Liver (tissue), 9 donors: ENCODE results near the gene ZIC3. TPM values are rescaled to one million over a fixed set of nuclear protein-coding genes. Genes with fewer than 3 reads are reported as not detected.

Source experiments
- DNase-seq: peaks from one replicate; pipeline ENCODE4 v3.0.0-alpha.2; 2017; ENCODE audit warnings: low spot score
- H3K27ac ChIP-seq, 2 donors: one replicate each; pipeline ENCODE4 v1.7.0; 2013; ENCODE audit warnings: inconsistent platforms in 2 of 2, low read length in 2 of 2, control low read depth in 1 of 2, low read depth in 1 of 2, mild to moderate bottlenecking in 1 of 2
- H3K27me3 ChIP-seq, 4 donors: one replicate each; pipeline versions ENCODE4 v1.6.1 to v1.7.0; 2013; ENCODE audit warnings: low read length in 3 of 4, inconsistent platforms in 1 of 4, mild to moderate bottlenecking in 1 of 4, moderate library complexity in 1 of 4; ENCODE audit not compliant: control insufficient read depth in 4 of 4, insufficient read depth in 4 of 4
- H3K36me3 ChIP-seq, 4 donors: one replicate each; pipeline versions ENCODE4 v1.6.1 to v1.7.0; 2013; ENCODE audit warnings: low read length in 3 of 4, mild to moderate bottlenecking in 3 of 4, low read depth in 1 of 4, moderate library complexity in 1 of 4; ENCODE audit not compliant: control insufficient read depth in 4 of 4, insufficient read depth in 3 of 4
- H3K4me1 ChIP-seq, 4 donors: one replicate each; pipeline versions ENCODE4 v1.6.1 to v1.7.0; 2013; ENCODE audit warnings: low read length in 3 of 4, mild to moderate bottlenecking in 3 of 4, moderate library complexity in 1 of 4; ENCODE audit not compliant: control insufficient read depth in 4 of 4, insufficient read depth in 4 of 4
- H3K4me3 ChIP-seq, 3 donors: one replicate each; pipeline versions ENCODE4 v1.6.1 to v1.7.0; 2013; ENCODE audit warnings: low read length in 3 of 3, control low read depth in 1 of 3, low read depth in 1 of 3, mild to moderate bottlenecking in 1 of 3
- H3K9ac ChIP-seq, 2 donors: one replicate each; pipeline ENCODE4 v1.7.0; 2013; ENCODE audit warnings: low read length in 2 of 2, mild to moderate bottlenecking in 2 of 2, moderate library complexity in 2 of 2, control low read depth in 1 of 2, low read depth in 1 of 2
- H3K9me3 ChIP-seq, 4 donors: one replicate each; pipeline versions ENCODE4 v1.6.1 to v1.7.0; 2013; ENCODE audit warnings: low read length in 3 of 4; ENCODE audit not compliant: control insufficient read depth in 4 of 4
- ATF3 ChIP-seq: IDR thresholded peaks from 2 replicates; pipeline ENCODE4 v1.6.1; 2016; ENCODE audit warnings: antibody characterized with exemption
- EGR1 ChIP-seq, 2 donors: IDR thresholded peaks; 2 replicates each; pipeline ENCODE4 v1.6.1; 2016 to 2018; ENCODE audit warnings: antibody characterized with exemption in 2 of 2, low read depth in 2 of 2
- FOXA1 ChIP-seq: IDR thresholded peaks from 2 replicates; pipeline ENCODE4 v1.6.1; 2016; ENCODE audit warnings: antibody characterized with exemption
- FOXA2 ChIP-seq: IDR thresholded peaks from 2 replicates; pipeline ENCODE4 v1.6.1; 2016; ENCODE audit warnings: antibody characterized with exemption
- GABPA ChIP-seq, 2 donors: IDR thresholded peaks in 1 of 2; conservative IDR thresholded peaks in 1 of 2; 2 replicates each; pipeline ENCODE4 v1.6.1; 2016; ENCODE audit warnings: antibody characterized with exemption in 2 of 2, mild to moderate bottlenecking in 1 of 2, moderate library complexity in 1 of 2
- HNF4A ChIP-seq, 2 donors: conservative IDR thresholded peaks; 2 replicates each; pipeline ENCODE4 v1.6.1; 2016; ENCODE audit warnings: antibody characterized with exemption in 2 of 2, mild to moderate bottlenecking in 2 of 2
- HNF4G ChIP-seq: IDR thresholded peaks from 2 replicates; pipeline ENCODE4 v1.6.1; 2016; ENCODE audit warnings: antibody characterized with exemption
- RAD21 ChIP-seq, 2 donors: IDR thresholded peaks; 2 replicates each; pipeline ENCODE4 v1.6.1; 2016; ENCODE audit warnings: antibody characterized with exemption in 2 of 2, mild to moderate bottlenecking in 2 of 2
- RXRA ChIP-seq, 2 donors: IDR thresholded peaks; 2 replicates each; pipeline ENCODE4 v1.6.1; 2017 to 2018; ENCODE audit warnings: antibody characterized with exemption in 2 of 2, mild to moderate bottlenecking in 1 of 2
- SP1 ChIP-seq: IDR thresholded peaks from 2 replicates; pipeline ENCODE4 v1.6.1; 2018; ENCODE audit warnings: antibody characterized with exemption, mild to moderate bottlenecking
- TAF1 ChIP-seq: conservative IDR thresholded peaks from 2 replicates; pipeline ENCODE4 v1.6.1; 2016; ENCODE audit warnings: antibody characterized with exemption, mild to moderate bottlenecking
- YY1 ChIP-seq: IDR thresholded peaks from 2 replicates; pipeline ENCODE4 v1.6.1; 2016; ENCODE audit warnings: antibody characterized with exemption, mild to moderate bottlenecking
- ZBTB33 ChIP-seq: IDR thresholded peaks from 2 replicates; pipeline ENCODE4 v1.6.1; 2016; ENCODE audit warnings: antibody characterized with exemption
- WGBS: extraction: QIAGEN DNeasy Blood & Tissue Kit; methylation state at CpG from one replicate; pipeline ENCODE4 v1.1.7; 2013; 5-methylcytosine and 5-hydroxymethylcytosine counted together
- polyA plus RNA-seq, 2 donors: library from polyadenylated mRNA; stranded (reverse) in 1 of 2; unstranded in 1 of 2; fragments of 200-250 nt in 1 of 2; fragments of >200 nt in 1 of 2; fragmentation: Nextera tagmentation in 1 of 2; extraction: Ambion mirVana in 1 of 2; gene quantifications; one replicate each; pipeline versions ENCODE4 v1.2.1 to v1.2.3, GENCODE V29; 2013 to 2015
- total RNA-seq, 2 donors: library from RNA; depleted of rRNA; stranded (reverse); fragments of >200 nt; gene quantifications; one replicate each; pipeline ENCODE4 v1.2.3, GENCODE V29; 2014
- TF ChIP-seq, protein P1 (sequence below): IDR thresholded peaks from 2 replicates; pipeline ENCODE4 v1.6.1; 2016; ENCODE audit warnings: antibody characterized with exemption
- TF ChIP-seq, protein P2 (sequence below): IDR thresholded peaks from 2 replicates; pipeline ENCODE4 v1.6.1; 2016; ENCODE audit warnings: antibody characterized with exemption, mild to moderate bottlenecking
- TF ChIP-seq, protein P3 (sequence below): fragments of 150-350 bp; IDR thresholded peaks from 2 replicates; pipeline ENCODE4 v1.5.1; 2017; ENCODE audit warnings: improper control_type of control experiment, low read depth, low read length; ENCODE audit not compliant: missing input control
- donor health status: healthy.
- donor health status: healthy.
- donor health status: healthy.
- donor health status: healthy.
- donor health status: healthy.

ZIC3 gene
- total and polyA plus RNA-seq, 4 donors, result not detected

GRCh38 chrX:137573324-137574101 is 7.6 kb downstream of the ZIC3 start:
- no peaks in the 10 kb centered on the region for H3K36me3 ChIP-seq
- 11% methylated on average over 44 of the region's 44 CpGs for WGBS
- H3K27ac ChIP-seq, result no peak overlapping the region
- H3K4me1 ChIP-seq, result no peaks in the 10 kb centered on the region
- no peak for DNase-seq
- no peak overlapping the region for H3K4me3 ChIP-seq
- peaks cover 0 to 25% (median 3%) of the 10 kb centered on the region in 4 donors for H3K27me3 ChIP-seq
- no peaks in the 10 kb centered on the region for H3K9me3 ChIP-seq
- H3K9ac ChIP-seq, result no peak overlapping the region
- TF ChIP-seq ZBTB33, result no peak
- no peak for TF ChIP-seq HNF4G
- no peak for TF ChIP-seq ATF3
- no peak for TF ChIP-seq FOXA2
- no peak for TF ChIP-seq TAF1
- TF ChIP-seq FOXA1, result no peak
- no peak for TF ChIP-seq YY1
- TF ChIP-seq, protein P1, sequence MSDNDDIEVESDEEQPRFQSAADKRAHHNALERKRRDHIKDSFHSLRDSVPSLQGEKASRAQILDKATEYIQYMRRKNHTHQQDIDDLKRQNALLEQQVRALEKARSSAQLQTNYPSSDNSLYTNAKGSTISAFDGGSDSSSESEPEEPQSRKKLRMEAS, result no peak
- no peak for TF ChIP-seq EGR1 (IDR thresholded peaks at IDR 0.05; ENCODE audit: low read depth in 2 of 2)
- TF ChIP-seq SP1, result no peak
- no peak for TF ChIP-seq HNF4A (conservative IDR thresholded peaks at IDR 0.05)
- no peak for TF ChIP-seq GABPA (IDR thresholded peaks at IDR 0.05 in 1 of 2, conservative IDR thresholded peaks at IDR 0.05 in 1 of 2)
- no peak for TF ChIP-seq RAD21 (IDR thresholded peaks at IDR 0.05)

DNA sequence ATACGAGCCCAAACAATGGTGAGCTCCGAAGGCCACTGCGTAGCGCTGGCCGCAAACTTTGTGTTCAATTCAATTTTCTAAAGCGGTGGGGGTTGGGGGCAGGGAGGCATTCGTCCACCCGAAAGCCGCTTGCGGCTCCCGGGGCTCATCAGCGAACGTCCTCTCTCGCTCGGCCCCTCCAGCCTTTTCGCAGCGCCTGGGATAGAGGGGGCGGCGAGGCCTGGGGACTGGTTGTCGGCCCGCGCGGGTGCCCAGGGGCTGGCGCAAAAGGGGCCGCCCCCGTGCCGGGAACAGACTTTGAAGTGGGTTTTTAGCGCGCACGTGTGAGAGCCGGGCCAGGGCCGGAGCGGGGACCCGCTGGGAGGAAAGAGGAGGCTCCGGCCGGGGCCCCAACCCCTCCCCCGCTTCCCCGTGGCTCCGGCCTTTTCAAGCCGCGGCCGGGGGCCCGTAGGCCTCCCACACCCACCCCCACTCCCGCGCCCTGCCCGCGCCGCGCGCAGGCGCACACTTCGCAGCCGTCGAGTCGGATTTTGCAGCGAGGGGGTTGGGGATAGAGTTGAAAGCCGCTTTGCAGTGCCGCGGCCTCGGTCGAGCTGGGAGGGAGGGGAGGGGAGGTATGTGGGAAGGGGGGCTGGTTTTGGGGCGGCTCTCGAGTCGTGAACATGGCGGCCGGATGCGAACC is 8.3 kb downstream of the ZIC3 start:
- Histone ChIP-seq H3K36me3 (no peaks in the 10 kb centered on the region), H3K27me3 (peaks cover 0 to 28% (median 3%) of the 10 kb centered on the region in 4 donors), H3K4me3 (no peak overlapping the region), H3K9me3 (no peaks in the 10 kb centered on the region), H3K27ac (no peak overlapping the region), H3K9ac (no peak overlapping the region), H3K4me1 (no peaks in the 10 kb centered on the region)
- no peak for DNase-seq
- TF ChIP-seq FOXA2 (no peak), ATF3 (no peak), RAD21 (IDR thresholded peaks at IDR 0.05) (no peak), RXRA (IDR thresholded peaks at IDR 0.05) (no peak), TAF1 (no peak), GABPA (IDR thresholded peaks at IDR 0.05 in 1 of 2, conservative IDR thresholded peaks at IDR 0.05 in 1 of 2) (no peak), EGR1 (IDR thresholded peaks at IDR 0.05; ENCODE audit: low read depth in 2 of 2) (no peak), YY1 (no peak), ZBTB33 (no peak), SP1 (no peak)
- TF ChIP-seq, protein P2, sequence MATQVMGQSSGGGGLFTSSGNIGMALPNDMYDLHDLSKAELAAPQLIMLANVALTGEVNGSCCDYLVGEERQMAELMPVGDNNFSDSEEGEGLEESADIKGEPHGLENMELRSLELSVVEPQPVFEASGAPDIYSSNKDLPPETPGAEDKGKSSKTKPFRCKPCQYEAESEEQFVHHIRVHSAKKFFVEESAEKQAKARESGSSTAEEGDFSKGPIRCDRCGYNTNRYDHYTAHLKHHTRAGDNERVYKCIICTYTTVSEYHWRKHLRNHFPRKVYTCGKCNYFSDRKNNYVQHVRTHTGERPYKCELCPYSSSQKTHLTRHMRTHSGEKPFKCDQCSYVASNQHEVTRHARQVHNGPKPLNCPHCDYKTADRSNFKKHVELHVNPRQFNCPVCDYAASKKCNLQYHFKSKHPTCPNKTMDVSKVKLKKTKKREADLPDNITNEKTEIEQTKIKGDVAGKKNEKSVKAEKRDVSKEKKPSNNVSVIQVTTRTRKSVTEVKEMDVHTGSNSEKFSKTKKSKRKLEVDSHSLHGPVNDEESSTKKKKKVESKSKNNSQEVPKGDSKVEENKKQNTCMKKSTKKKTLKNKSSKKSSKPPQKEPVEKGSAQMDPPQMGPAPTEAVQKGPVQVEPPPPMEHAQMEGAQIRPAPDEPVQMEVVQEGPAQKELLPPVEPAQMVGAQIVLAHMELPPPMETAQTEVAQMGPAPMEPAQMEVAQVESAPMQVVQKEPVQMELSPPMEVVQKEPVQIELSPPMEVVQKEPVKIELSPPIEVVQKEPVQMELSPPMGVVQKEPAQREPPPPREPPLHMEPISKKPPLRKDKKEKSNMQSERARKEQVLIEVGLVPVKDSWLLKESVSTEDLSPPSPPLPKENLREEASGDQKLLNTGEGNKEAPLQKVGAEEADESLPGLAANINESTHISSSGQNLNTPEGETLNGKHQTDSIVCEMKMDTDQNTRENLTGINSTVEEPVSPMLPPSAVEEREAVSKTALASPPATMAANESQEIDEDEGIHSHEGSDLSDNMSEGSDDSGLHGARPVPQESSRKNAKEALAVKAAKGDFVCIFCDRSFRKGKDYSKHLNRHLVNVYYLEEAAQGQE, result no peak
- TF ChIP-seq, protein P1, result no peak
- TF ChIP-seq, protein P3, sequence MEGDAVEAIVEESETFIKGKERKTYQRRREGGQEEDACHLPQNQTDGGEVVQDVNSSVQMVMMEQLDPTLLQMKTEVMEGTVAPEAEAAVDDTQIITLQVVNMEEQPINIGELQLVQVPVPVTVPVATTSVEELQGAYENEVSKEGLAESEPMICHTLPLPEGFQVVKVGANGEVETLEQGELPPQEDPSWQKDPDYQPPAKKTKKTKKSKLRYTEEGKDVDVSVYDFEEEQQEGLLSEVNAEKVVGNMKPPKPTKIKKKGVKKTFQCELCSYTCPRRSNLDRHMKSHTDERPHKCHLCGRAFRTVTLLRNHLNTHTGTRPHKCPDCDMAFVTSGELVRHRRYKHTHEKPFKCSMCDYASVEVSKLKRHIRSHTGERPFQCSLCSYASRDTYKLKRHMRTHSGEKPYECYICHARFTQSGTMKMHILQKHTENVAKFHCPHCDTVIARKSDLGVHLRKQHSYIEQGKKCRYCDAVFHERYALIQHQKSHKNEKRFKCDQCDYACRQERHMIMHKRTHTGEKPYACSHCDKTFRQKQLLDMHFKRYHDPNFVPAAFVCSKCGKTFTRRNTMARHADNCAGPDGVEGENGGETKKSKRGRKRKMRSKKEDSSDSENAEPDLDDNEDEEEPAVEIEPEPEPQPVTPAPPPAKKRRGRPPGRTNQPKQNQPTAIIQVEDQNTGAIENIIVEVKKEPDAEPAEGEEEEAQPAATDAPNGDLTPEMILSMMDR, result no peak
- 7% methylated on average over 67 of the region's 67 CpGs for WGBS
